OCI-LY1 (cell line): ENCODE data around the gene UGT2B7.

Experiments used
- H2AFZ ChIP-seq: fragments of 200-600 bp; sonication (generic), shearing (Covaris generic); 2 replicates; pipeline ENCODE4 v1.6.0; 2014; ENCODE audit warnings: antibody characterized with exemption, mild to moderate bottlenecking, low read length
- H3F3A ChIP-seq: fragments of 200-600 bp; sonication (generic), shearing (Covaris generic); 2 replicates; pipeline ENCODE4 v1.6.0; 2014; ENCODE audit warnings: mild to moderate bottlenecking, antibody characterized with exemption, low read length, moderate library complexity; ENCODE audit not compliant: insufficient read depth
- H3K27ac ChIP-seq: fragments of 200-600 bp; sonication (generic); 2 replicates; pipeline ENCODE4 v1.5.1; 2014; ENCODE audit warnings: low read length, mixed run types, mild to moderate bottlenecking, low read depth; ENCODE audit not compliant: poor library complexity, severe bottlenecking
- H3K27me3 ChIP-seq: fragments of 200-600 bp; sonication (generic); 2 replicates; pipeline ENCODE4 v1.6.0; 2014; ENCODE audit warnings: antibody characterized with exemption, mild to moderate bottlenecking, low read length, moderate library complexity; ENCODE audit not compliant: insufficient read depth
- H3K36me3 ChIP-seq: fragments of 200-600 bp; sonication (generic); 2 replicates; pipeline ENCODE4 v1.6.1; 2014; ENCODE audit warnings: mild to moderate bottlenecking, antibody characterized with exemption, low read length, moderate library complexity, mixed read lengths; ENCODE audit not compliant: insufficient read depth
- H3K4me1 ChIP-seq: fragments of 200-600 bp; sonication (generic); 2 replicates; pipeline ENCODE4 v1.5.1; 2014; ENCODE audit warnings: mild to moderate bottlenecking, low read length, moderate library complexity; ENCODE audit not compliant: insufficient read depth, severe bottlenecking
- H3K4me2 ChIP-seq: fragments of 200-600 bp; sonication (generic), shearing (Covaris generic); 2 replicates; pipeline ENCODE4 v1.6.1; 2014; ENCODE audit warnings: low read length
- H3K4me3 ChIP-seq: fragments of 200-600 bp; sonication (generic); 2 replicates; pipeline ENCODE4 v1.5.1; 2014; ENCODE audit warnings: low read length, low read depth, mild to moderate bottlenecking, mixed read lengths; ENCODE audit not compliant: poor library complexity, severe bottlenecking
- H3K79me2 ChIP-seq: fragments of 200-600 bp; shearing (Covaris generic); 2 replicates; pipeline ENCODE4 v1.6.1; 2016; ENCODE audit warnings: mixed run types, low read length, mixed read lengths; ENCODE audit not compliant: insufficient read depth
- H3K9ac ChIP-seq: fragments of 200-600 bp; sonication (generic), shearing (Covaris generic); 2 replicates; pipeline ENCODE4 v1.6.1; 2014; ENCODE audit warnings: mild to moderate bottlenecking, low read length, mixed read lengths
- H3K9me2 ChIP-seq: fragments of 200-600 bp; sonication (generic), shearing (Covaris generic); 2 replicates; pipeline ENCODE4 v1.6.1; 2014; ENCODE audit warnings: low read depth, mild to moderate bottlenecking, low read length, mixed read lengths
- H3K9me3 ChIP-seq: fragments of 200-600 bp; shearing (Covaris generic); 2 replicates; pipeline ENCODE4 v1.6.1; 2014; ENCODE audit warnings: low read length, mixed read lengths
- H4K20me1 ChIP-seq: fragments of 200-600 bp; sonication (generic), shearing (Covaris generic); 2 replicates; pipeline ENCODE4 v1.6.0; 2016; ENCODE audit warnings: mild to moderate bottlenecking, low read length; ENCODE audit not compliant: insufficient read depth
- EZH2 ChIP-seq: fragments of 200-600 bp; sonication (generic), shearing (Covaris generic); IDR thresholded peaks from 2 replicates; pipeline ENCODE4 v1.8.0; 2017; ENCODE audit warnings: borderline replicate concordance, mixed run types, mild to moderate bottlenecking, antibody characterized with exemption, low read length, moderate library complexity, mixed read lengths
- TF ChIP-seq, protein P1 (sequence below): fragments of 200-600 bp; sonication (generic), shearing (Covaris generic); IDR thresholded peaks from 2 replicates; pipeline ENCODE4 v1.5.1; 2017; ENCODE audit warnings: mild to moderate bottlenecking, antibody characterized with exemption, low read length, moderate library complexity, mixed read lengths

UGT2B7 gene

DNA sequence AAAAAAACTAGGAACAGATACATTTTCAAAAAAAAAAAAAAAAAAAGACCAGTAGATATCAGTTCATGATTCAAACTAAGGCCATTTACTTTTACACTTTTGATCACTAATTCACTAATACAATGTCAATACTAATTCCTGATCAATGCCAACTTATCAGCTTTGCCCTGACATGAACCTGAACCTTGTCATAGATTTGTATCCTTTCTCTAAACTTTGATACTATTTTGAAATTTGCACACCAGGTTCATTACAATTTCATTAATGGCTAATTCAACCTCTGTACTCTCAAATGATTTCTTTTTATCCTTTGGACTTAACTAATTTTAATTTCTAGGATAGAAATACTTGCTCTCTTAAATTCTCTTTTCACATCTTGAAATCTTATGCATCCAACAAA lies 37.7 kb downstream of the UGT2B7 start:
- no peaks in the 10 kb centered on the region for H3K4me1 ChIP-seq
- H3K4me3 ChIP-seq, result no peak overlapping the region
- H3K9me3 ChIP-seq, result no peaks in the 10 kb centered on the region
- no peaks in the 10 kb centered on the region for H3K36me3 ChIP-seq
- no peak overlapping the region for H2AFZ ChIP-seq
- H3K4me2 ChIP-seq, result no peak overlapping the region
- no peaks in the 10 kb centered on the region for H3F3A ChIP-seq
- TF ChIP-seq, protein P1, sequence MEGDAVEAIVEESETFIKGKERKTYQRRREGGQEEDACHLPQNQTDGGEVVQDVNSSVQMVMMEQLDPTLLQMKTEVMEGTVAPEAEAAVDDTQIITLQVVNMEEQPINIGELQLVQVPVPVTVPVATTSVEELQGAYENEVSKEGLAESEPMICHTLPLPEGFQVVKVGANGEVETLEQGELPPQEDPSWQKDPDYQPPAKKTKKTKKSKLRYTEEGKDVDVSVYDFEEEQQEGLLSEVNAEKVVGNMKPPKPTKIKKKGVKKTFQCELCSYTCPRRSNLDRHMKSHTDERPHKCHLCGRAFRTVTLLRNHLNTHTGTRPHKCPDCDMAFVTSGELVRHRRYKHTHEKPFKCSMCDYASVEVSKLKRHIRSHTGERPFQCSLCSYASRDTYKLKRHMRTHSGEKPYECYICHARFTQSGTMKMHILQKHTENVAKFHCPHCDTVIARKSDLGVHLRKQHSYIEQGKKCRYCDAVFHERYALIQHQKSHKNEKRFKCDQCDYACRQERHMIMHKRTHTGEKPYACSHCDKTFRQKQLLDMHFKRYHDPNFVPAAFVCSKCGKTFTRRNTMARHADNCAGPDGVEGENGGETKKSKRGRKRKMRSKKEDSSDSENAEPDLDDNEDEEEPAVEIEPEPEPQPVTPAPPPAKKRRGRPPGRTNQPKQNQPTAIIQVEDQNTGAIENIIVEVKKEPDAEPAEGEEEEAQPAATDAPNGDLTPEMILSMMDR, result no peak
- no peak for TF ChIP-seq EZH2
- no peak overlapping the region for H3K27ac ChIP-seq
- H3K79me2 ChIP-seq, result no peaks in the 10 kb centered on the region
- no peak overlapping the region for H3K9ac ChIP-seq
- no peaks in the 10 kb centered on the region for H3K9me2 ChIP-seq
- H3K27me3 ChIP-seq, result no peaks in the 10 kb centered on the region
- H4K20me1 ChIP-seq, result no peaks in the 10 kb centered on the region

DNA sequence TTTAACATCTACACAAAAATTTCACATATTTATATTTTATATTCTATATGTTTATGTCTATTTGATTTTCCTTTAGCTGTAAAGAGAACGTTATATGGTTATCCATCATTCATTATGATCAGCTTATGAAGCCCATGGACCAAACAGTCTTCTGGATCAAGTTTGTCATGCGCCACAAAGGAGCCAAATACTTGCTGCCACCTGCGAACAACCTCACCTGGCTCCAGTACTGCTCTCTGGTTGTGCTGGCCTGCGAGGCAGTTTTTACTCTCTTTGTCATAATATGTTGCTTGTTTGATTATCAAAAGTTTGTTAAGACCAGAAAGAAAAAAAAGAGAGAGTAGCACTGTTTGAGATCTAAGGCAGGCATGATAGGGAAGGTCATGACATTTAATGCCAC lies 38.2 kb downstream of the UGT2B7 start:
- H3K27ac ChIP-seq, result no peak overlapping the region
- H3K9me2 ChIP-seq, result no peaks in the 10 kb centered on the region
- no peak overlapping the region for H3K4me2 ChIP-seq
- no peak overlapping the region for H2AFZ ChIP-seq
- H3K36me3 ChIP-seq, result no peaks in the 10 kb centered on the region
- no peaks in the 10 kb centered on the region for H3K79me2 ChIP-seq
- no peaks in the 10 kb centered on the region for H3F3A ChIP-seq
- TF ChIP-seq, protein P1, result no peak
- no peak for TF ChIP-seq EZH2
- H4K20me1 ChIP-seq, result no peaks in the 10 kb centered on the region
- no peaks in the 10 kb centered on the region for H3K9me3 ChIP-seq
- no peaks in the 10 kb centered on the region for H3K4me1 ChIP-seq
- H3K4me3 ChIP-seq, result no peak overlapping the region
- no peak overlapping the region for H3K9ac ChIP-seq
- no peaks in the 10 kb centered on the region for H3K27me3 ChIP-seq

- TF ChIP-seq, protein P1, result no peak
- TF ChIP-seq EZH2, result no peak
- Histone ChIP-seq H2AFZ (no peak overlapping the region), H3K9me2 (no peaks in the 10 kb centered on the region), H3K9ac (no peak overlapping the region), H3F3A (no peaks in the 10 kb centered on the region), H3K79me2 (no peaks in the 10 kb centered on the region), H3K36me3 (no peaks in the 10 kb centered on the region), H3K27me3 (no peaks in the 10 kb centered on the region), H3K4me3 (no peak overlapping the region), H3K4me2 (no peak overlapping the region), H4K20me1 (no peaks in the 10 kb centered on the region), H3K27ac (no peak overlapping the region), H3K4me1 (no peaks in the 10 kb centered on the region), H3K9me3 (no peaks in the 10 kb centered on the region)
Measured at GRCh38 chr4:69141320-69141719, 45.0 kb downstream of the UGT2B7 start.
